ENCODE data around the gene KRT83.

DNA sequence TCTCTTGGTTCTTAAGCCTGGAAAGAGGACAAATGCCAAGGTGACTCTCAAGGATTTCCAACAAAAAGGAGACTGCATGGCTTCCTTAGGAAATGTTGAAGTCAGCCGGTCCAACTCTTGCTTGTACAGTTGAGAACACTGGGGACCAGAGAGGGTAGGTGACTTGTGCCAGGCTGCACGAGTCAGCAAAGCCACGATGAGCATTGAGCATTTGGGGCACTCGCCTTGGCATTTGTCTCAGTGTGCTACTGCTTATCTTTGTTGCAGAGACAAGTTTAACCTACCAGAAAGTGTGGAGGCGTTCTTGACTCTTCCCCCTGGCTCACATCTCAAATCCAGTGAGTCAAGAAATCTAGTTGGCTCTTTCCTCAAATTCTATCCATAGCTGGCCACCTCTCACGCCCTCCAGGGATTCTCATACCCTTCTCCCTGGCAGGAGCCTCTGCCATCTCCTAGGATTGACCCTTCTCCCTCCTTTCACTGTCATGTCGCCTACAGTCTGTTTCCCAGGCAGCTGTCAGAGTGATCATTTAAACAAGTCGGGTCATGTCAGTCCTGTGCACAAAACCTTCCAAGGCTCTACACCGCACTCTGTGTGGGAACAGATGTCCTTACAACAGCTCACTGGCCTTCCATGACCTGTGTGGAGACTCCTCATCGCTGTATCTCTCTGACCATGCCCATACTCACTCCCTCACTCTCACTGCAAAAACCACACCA lies 17.2 kb upstream of the KRT83 start:
- TF ChIP-seq, protein P1, sequence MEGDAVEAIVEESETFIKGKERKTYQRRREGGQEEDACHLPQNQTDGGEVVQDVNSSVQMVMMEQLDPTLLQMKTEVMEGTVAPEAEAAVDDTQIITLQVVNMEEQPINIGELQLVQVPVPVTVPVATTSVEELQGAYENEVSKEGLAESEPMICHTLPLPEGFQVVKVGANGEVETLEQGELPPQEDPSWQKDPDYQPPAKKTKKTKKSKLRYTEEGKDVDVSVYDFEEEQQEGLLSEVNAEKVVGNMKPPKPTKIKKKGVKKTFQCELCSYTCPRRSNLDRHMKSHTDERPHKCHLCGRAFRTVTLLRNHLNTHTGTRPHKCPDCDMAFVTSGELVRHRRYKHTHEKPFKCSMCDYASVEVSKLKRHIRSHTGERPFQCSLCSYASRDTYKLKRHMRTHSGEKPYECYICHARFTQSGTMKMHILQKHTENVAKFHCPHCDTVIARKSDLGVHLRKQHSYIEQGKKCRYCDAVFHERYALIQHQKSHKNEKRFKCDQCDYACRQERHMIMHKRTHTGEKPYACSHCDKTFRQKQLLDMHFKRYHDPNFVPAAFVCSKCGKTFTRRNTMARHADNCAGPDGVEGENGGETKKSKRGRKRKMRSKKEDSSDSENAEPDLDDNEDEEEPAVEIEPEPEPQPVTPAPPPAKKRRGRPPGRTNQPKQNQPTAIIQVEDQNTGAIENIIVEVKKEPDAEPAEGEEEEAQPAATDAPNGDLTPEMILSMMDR (IDR thresholded peaks at IDR 0.05; ENCODE audit: low read depth, low read length, poor library complexity, severe bottlenecking), result no peak
- TF ChIP-seq EZH2phosphoT487 (IDR thresholded peaks at IDR 0.05; ENCODE audit: borderline replicate concordance, low read length), result no peak

All from DOHH2 (cell line).